Body of pancreas (tissue), 4 donors: ENCODE measurements around the gene FAM114A1.

Source experiments
- POLR2A ChIP-seq, 3 donors: fragments of 450-650 bp; IDR thresholded peaks; one replicate each; pipeline ENCODE4 v1.6.1; 2016; ENCODE audit warnings: antibody characterized with exemption in 3 of 3, mild to moderate bottlenecking in 2 of 3
- TF ChIP-seq, protein P1 (sequence below), 7 experiments: fragments of 450-650 bp in 4 of 7; fragments of 200-600 bp in 3 of 7; sonication (generic) in 3 of 7; IDR thresholded peaks; one replicate each; pipeline ENCODE4 v1.5.1; 2016 to 2019; ENCODE audit warnings: antibody characterized with exemption in 7 of 7

- TF ChIP-seq, protein P1, sequence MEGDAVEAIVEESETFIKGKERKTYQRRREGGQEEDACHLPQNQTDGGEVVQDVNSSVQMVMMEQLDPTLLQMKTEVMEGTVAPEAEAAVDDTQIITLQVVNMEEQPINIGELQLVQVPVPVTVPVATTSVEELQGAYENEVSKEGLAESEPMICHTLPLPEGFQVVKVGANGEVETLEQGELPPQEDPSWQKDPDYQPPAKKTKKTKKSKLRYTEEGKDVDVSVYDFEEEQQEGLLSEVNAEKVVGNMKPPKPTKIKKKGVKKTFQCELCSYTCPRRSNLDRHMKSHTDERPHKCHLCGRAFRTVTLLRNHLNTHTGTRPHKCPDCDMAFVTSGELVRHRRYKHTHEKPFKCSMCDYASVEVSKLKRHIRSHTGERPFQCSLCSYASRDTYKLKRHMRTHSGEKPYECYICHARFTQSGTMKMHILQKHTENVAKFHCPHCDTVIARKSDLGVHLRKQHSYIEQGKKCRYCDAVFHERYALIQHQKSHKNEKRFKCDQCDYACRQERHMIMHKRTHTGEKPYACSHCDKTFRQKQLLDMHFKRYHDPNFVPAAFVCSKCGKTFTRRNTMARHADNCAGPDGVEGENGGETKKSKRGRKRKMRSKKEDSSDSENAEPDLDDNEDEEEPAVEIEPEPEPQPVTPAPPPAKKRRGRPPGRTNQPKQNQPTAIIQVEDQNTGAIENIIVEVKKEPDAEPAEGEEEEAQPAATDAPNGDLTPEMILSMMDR (IDR thresholded peaks at IDR 0.05): no peak
- no peak for TF ChIP-seq POLR2A (IDR thresholded peaks at IDR 0.05)
These were observed 5.0 kb downstream of the FAM114A1 start for GRCh38 chr4:38872620-38873019.
